GM21360 (cell line): ENCODE measurements around the gene CROCC.

ENCODE experiments used
- ATAC-seq: cut with Tn5 transposase; IDR thresholded peaks from one replicate; pipeline ENCODE4 v1.9.1; 2021; ENCODE audit warnings: mild to moderate bottlenecking, moderate library complexity; ENCODE audit not compliant: unreplicated experiment

Gene CROCC

GRCh38 chr1:16981269-16981849 is 59.6 kb downstream of the CROCC start:
- ATAC-seq = no peak

GRCh38 chr1:16982902-16983301 is 61.2 kb downstream of the CROCC start:
- ATAC-seq = no peak

- no peak for ATAC-seq
These were observed 61.9 kb downstream of the CROCC start for GRCh38 chr1:16983649-16984048.

- ATAC-seq = no peak
These were observed 63.0 kb downstream of the CROCC start for GRCh38 chr1:16984717-16985116.

GRCh38 chr1:16986113-16986512 is 64.4 kb downstream of the CROCC start:
- no peak for ATAC-seq

GRCh38 chr1:16986560-16986959 is 64.8 kb downstream of the CROCC start:
- no peak for ATAC-seq

GRCh38 chr1:16986962-16987361 is 65.2 kb downstream of the CROCC start:
- ATAC-seq = no peak

- no peak for ATAC-seq
These were observed 66.5 kb downstream of the CROCC start for GRCh38 chr1:16988210-16988609.

- ATAC-seq = no peak
These were observed 68.1 kb downstream of the CROCC start for GRCh38 chr1:16989676-16990391.

- no peak for ATAC-seq
These were observed 69.8 kb downstream of the CROCC start for GRCh38 chr1:16991571-16991970.

GRCh38 chr1:16992102-16992501 is 70.4 kb downstream of the CROCC start:
- ATAC-seq = no peak

- no peak for ATAC-seq
These were observed 70.9 kb downstream of the CROCC start for GRCh38 chr1:16992675-16993074.

GRCh38 chr1:16993521-16994038 is 71.8 kb downstream of the CROCC start:
- ATAC-seq = no peak

GRCh38 chr1:16996845-16997244 is 75.1 kb downstream of the CROCC start:
- no peak for ATAC-seq

- ATAC-seq = no peak
These were observed 76.9 kb downstream of the CROCC start for GRCh38 chr1:16998589-16998988.

- no peak for ATAC-seq
These were observed 78.1 kb downstream of the CROCC start for GRCh38 chr1:16999863-17000262.

- no peak for ATAC-seq
These were observed 80.2 kb downstream of the CROCC start for GRCh38 chr1:17001760-17002523.

- no peak for ATAC-seq
These were observed 80.8 kb downstream of the CROCC start for GRCh38 chr1:17002524-17002902.

GRCh38 chr1:17004466-17005364 is 83.0 kb downstream of the CROCC start:
- no peak for ATAC-seq

- no peak for ATAC-seq
These were observed 83.6 kb downstream of the CROCC start for GRCh38 chr1:17005365-17005740.

- ATAC-seq = no peak
These were observed 85.4 kb downstream of the CROCC start for GRCh38 chr1:17007121-17007520.
